ENCODE data around the gene GABRB3.

GABRB3 gene

DNA sequence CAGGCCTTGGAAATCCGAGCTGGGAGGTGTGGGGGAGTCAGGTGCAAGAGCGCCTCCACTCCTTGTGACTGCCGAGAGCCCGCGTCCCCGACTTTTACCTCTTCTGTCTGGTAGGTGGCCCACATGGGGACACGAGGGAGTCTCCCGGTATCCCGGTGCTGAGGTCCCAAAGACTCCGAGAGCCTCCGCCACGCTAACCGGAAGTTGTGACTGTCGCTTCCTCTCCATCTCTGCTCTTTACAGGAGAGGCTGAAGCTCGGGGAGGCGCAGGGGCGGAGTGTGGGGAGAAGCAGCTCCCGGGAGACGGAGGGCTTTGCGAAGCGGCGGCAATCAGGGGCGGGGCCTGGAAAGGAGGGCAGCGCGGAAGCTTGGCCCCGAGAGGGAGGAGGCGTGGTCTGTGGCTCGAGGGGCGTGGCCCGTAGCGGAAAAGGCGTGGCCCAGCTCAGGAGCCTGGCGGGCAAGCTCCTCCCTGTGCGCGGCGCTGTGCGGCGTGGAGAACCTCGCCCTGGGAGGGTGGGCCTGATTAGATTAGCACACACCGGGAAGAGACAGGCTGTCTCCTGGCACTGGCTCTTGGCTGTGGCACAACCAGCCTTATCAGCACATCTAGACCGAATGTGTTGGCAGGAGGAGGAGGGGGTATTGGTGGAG lies 143.9 kb downstream of the GABRB3 start:
- no peak for DNase-seq (ENCODE audit: low read depth)

- DNase-seq (ENCODE audit: low read depth) = no peak
These were observed 144.8 kb downstream of the GABRB3 start for GRCh38 chr15:26628071-26628470.

DNA sequence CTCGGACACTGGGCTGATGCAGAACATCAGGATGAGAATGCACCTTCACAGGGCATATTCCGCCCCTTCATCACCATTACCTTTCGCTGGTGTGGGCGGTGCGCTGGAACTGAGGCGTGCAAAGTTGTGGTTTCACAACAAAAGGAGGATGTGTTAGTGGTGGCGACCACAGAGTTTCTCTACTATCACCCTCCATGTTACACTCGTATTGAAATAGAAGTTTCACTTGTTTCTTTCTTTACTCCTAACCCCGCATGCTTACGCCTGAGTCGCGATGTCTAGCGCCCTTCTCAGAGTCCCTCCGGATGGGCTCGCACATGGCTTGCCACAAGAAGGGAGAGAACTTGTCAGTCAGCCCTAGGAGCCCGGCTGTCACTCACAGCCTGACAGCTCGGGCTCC lies 148.7 kb downstream of the GABRB3 start:
- DNase-seq (ENCODE audit: low read depth) = no peak

GRCh38 chr15:26623071-26623470 lies 149.8 kb downstream of the GABRB3 start:
- no peak for DNase-seq (ENCODE audit: low read depth)

GRCh38 chr15:26621816-26622215 lies 151.1 kb downstream of the GABRB3 start:
- DNase-seq (ENCODE audit: low read depth) = no peak

DNA sequence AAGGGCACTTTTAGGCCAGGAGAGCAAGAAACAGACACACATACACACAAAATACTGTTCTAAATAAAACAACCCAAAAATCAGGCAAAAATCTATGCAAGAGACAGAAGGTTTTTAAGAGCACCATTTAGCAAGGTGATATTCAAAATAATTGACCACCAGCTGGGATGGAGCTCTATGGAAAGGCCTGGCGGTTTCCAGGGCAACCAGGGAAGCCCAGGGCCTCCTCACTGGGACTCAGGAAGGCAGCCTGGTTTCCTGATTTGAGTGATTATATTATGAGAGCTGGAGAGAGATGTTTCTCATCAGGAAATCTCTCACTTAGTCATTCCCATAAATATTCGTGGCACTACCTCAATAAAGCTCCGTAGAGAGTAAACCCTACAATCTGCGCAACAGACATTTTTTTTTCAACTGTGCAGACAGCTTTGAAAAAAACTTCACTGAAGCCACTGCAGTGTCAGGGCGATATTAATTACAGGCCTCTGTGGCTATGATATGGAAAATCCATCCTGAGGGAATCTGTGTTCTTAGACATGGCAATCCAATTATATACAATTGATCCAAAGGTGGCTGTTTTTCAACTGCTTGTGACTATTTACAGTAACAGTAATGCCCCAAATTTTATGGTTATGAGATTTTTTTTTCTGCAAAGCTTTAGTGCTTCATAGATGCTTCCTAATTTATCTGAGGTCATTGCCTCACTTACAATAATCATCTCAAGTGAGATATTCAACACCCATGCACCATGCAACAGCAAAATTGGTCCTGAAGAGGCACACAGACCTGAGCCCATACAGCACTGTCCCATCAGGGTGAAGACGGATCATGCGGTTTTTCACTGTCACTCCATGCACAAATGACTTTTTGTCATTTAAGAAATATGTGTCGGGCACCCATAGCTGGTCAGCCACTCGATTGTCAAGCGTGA lies 152.1 kb downstream of the GABRB3 start:
- DNase-seq (ENCODE audit: low read depth) = no peak

GRCh38 chr15:26615927-26616302 lies 157.0 kb downstream of the GABRB3 start:
- DNase-seq (ENCODE audit: low read depth) = no peak

- DNase-seq (ENCODE audit: low read depth) = no peak
These were observed 157.5 kb downstream of the GABRB3 start for GRCh38 chr15:26615188-26615926.

- no peak for DNase-seq (ENCODE audit: low read depth)
These were observed 158.1 kb downstream of the GABRB3 start for GRCh38 chr15:26614734-26615133.

DNA sequence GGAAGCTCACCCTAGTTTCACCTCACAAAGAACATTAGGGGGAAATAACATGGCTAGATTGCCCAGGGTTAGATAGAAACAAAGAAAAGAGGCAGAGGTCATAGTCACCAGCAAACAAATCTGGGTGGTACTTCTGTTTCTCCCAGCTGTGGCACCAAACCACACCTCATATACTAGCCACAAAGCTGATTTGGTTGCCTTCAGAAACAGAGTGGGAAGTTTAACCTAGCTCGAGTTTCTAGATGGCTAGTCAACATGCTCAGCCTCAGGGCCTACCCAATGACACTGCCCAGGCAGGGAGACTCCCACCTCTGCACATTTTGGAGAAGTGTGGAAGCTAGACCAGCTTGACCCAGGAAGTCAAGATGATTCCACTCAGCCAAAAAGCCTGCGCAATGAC lies 174.2 kb downstream of the GABRB3 start:
- no peak for DNase-seq (ENCODE audit: low read depth)

- DNase-seq (ENCODE audit: low read depth) = no peak
These were observed 177.3 kb downstream of the GABRB3 start for GRCh38 chr15:26595611-26596010.

GRCh38 chr15:26590676-26591075 lies 182.2 kb downstream of the GABRB3 start:
- DNase-seq (ENCODE audit: low read depth) = no peak

DNA sequence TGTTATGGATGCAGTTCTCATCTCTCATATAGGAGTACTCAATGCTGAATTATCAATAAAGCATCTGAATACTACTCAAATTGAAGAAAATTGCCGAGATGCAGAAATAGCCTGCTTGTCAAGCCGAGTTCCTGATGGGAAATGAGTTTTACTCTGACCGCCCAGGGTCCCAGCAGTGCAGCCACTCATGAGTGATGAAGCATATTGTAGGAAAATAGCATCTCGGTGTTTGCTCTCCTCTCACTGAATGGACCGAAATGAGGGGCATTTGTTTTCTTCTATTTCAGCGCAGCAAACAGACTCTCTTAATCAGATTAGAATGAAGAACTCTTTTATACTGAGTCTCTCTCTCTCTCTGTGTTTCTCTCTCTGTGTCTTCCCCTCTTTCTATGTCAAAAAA lies 190.0 kb downstream of the GABRB3 start:
- DNase-seq (ENCODE audit: low read depth) = no peak

GRCh38 chr15:26580943-26581342 lies 191.9 kb downstream of the GABRB3 start:
- no peak for DNase-seq (ENCODE audit: low read depth)

DNA sequence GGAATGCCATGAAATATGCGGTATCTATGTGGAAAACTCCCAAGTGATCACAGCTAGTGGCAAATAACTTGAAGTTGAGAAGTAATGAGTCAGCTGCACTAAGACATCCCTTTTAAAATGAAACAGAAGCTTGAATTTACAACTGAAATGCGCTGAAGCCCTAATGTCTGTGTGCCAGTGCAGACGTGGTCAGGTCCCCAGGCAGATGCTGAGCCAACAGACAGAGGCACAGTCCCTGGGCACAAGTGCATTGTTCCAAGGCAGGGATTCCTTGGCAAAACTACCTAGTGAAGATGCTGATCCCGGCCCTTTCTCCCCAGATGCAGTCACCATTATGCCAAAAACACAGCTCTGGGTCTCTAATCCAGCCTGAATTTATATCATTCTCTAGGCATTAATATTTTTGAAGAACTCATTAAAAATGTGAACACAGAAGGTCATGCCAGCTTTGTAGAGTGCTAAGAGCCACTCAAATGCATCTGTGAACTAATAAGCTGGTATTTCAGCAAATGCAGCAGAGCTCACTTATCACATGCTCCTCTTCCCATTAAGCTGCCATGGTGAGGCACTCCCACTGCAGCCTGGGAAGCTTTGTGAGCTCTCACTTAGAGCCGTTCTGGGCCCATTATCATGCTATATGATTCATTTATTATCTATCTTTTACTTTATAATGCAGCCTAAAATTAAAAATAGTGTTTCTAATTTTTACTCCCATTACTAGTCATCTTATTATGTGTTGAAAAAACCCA lies 200.1 kb downstream of the GABRB3 start:
- no peak for DNase-seq (ENCODE audit: low read depth)

GRCh38 chr15:26571346-26571745 lies 201.5 kb downstream of the GABRB3 start:
- DNase-seq (ENCODE audit: low read depth) = no peak

GRCh38 chr15:26565542-26565941 lies 207.3 kb downstream of the GABRB3 start:
- no peak for DNase-seq (ENCODE audit: low read depth)

DNA sequence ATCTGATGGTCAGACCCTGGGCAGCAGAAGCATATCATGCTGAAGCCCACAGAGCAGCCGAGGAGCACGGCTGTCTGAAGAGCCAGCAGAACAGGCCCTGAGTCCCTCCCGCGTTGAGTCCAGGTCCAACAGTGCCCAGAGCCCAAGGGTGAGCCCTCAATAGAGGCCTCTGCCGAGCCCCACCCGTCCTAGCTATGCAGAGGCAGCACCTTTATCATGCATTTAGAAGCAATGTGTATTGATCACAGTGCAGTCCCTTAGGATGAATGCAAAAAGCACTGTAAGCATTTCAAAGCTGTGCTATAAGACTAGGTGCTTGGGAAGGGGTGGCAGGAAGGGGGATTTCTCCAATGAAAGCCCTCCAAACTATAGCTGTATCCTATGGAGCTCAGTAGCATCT lies 208.5 kb downstream of the GABRB3 start:
- DNase-seq (ENCODE audit: low read depth) = no peak

- DNase-seq (ENCODE audit: low read depth) = no peak
These were observed 210.5 kb downstream of the GABRB3 start for GRCh38 chr15:26562336-26562735.

DNA sequence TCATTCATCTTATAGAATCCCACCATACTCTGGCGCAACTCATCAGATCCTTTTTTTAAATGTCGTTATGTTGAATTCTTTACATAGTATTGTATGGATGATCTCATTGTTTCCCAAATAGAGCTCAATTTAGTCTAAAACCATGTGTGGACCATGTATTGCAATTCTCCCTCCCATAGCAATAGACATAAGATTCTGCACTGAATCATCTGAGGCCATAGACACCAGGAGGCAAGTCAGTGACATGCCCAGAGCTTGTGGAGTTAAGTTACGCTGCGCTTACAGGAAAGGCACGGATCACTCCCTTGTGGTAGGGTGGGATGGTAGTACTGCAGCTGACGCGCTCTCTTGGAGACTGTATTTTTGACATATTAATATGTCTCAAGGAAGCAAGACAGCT lies 211.0 kb downstream of the GABRB3 start:
- no peak for DNase-seq (ENCODE audit: low read depth)

- DNase-seq (ENCODE audit: low read depth) = no peak
These were observed 211.7 kb downstream of the GABRB3 start for GRCh38 chr15:26561130-26561529.

DNA sequence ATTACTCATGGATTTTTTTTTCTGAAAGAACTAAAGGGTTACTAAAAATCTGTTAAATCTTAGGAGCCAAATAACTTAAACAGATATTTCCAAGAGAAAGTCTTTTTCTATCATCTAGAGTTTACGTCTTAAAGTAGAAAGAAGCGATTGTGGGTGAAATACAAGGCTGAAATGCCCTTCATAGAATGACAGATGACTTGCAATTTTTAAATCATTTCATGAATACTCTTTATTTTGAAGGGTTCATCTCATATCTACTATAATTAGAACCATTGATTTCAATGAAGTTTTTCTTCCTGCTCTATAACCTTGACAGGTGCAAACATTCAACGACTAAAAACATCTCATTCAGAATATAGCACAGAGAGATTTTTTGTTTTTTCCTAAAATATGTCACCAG lies 217.0 kb downstream of the GABRB3 start:
- DNase-seq (ENCODE audit: low read depth) = no peak
